Amniotic epithelial cell (primary cell): ENCODE data around the gene IDH2.
A peak's percentile ranks its signal among the peaks of the same experiment; 100 is the strongest.
"Not testable (repeated sequence)": the region's sequence is repeated elsewhere in the genome, so short reads cannot be mapped to it uniquely, and the experiment has no call there.

Experiments
- DNase-seq: peaks from one replicate; pipeline ENCODE4 v3.0.0-alpha.2; 2010; ENCODE audit warnings: low read depth

IDH2 gene

DNA sequence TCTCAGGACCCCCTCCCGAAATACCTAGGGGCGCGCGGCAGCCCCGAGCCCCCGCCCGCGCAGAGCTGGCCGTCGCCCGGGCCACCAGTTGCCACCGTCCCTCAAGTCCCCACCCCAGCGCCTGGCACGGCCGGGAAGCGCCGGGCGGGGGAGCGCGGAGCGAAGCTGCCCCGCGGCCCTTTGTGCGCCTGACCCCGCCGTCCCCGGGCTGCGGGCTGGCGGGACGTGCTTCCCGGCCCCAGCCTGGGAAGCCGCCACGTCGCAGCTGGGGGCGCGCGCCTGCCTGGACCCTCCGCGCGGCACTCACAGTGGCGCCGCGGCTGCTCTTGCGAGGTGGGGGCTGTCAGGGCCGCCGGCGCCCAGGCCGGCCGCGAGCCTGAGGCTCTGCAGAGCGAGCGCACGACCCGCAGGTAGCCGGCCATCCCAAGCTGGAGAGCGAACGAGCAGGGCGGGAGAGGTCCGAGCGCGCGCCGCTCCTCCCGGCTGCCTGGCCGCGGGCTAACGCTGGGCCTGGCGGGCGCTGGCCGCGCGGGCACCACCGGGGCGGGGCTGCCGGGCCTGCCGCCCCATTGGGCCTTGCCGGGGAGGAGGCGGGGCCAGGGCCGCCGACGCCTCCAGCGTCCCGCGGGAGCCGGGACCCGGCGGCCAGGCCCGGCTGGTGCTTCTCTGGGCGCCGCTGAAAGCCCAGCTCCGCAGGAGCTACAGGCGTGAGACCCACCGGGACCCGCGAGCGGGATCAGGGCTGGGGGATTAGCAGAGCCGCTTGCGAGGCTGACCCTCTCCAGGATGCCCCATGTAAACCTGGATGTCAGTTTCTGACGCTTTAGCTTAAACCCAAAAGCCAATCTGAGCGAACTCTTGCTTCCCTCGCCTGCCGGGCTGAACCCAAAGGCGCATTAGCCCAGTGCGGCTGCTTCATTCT, at the start of gene IDH2:
Gene IDH2 (minus strand): TSS at position 500 of the 922 bp plus-strand sequence. CDS start 78 bp downstream, at position 422.
- DNase-seq, result peak; percentile 71

DNA sequence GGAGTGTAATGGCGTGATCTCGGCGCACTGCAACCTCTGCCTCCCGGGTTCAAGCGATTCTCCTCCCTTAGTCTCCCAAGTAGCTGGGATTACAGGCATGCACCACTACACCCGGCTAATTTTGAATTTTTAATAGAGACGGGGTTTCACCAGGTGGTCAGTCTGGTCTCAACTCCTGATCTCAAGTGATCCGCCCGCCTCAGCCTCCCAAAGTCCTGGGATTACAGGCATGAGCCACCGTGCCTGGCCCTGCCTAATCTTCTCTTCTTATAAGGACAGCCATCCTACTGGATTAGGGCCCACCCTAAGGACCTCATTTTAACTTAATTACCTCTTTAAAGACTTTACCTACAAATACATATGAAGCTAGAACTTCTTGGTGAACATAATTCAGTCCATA, 48.3 kb upstream of the IDH2 start:
- DNase-seq, result not testable (repeated sequence)

DNA sequence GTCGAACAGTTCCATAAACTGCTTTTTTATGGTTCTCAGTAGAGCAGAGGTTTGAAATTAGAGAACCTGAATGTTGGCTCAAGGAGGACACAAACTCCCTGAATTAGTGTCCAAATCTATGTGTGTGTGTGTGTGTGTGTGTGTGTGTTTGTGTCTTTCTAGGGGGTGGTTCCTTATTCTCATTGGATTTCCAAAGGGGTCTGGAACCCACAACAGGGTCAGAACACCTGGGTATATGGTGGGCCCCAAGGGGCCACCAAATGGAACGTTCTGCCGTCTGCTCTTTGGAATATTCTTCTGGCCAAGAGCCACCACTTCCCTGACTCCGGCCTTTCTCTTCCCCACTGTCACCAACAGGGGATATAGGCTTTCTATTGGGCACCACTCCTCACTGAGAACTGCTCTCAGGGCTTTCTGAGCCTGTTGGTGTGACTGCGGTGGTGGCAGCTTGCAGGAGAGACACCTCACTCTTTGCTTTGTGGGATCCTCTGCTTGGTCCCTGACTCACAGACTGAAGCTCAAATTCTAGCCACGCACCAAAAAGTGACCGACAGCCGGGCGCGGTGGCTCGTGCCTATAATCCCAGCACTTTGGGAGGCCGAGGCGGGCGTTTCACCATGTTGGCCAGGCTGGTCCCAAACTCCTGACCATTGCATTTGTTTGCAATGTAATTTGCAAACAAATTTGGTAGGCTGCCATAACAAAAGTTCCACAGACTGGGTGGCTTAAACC, 47.5 kb upstream of the IDH2 start:
- DNase-seq, result no peak

DNA sequence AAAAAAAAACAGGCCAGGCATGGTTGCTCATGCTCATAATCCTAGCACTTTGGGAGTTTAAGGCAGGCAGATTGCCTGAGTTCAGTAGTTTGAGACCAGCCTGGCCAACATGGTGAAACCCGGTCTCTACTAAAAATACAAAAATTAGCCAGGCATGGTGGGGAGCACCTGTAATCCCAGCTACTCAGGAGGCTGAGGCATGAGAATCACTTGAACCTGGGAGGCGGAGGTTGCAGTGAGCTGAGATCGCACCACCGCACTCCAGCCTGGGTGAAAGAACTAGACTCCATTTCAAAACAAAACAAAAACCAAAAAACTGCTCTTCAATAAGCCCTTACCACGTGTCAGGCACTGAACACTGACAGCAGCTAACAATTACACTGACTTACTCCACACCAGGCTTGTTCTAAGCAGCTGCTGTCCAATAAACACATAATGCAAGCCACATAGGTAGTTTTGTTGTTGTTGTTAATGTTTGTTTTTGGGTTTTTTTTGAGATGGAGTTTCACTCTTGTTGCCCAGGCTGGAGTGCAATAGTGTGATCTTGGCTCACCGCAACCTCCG, 44.0 kb upstream of the IDH2 start:
- not testable (repeated sequence) for DNase-seq

DNA sequence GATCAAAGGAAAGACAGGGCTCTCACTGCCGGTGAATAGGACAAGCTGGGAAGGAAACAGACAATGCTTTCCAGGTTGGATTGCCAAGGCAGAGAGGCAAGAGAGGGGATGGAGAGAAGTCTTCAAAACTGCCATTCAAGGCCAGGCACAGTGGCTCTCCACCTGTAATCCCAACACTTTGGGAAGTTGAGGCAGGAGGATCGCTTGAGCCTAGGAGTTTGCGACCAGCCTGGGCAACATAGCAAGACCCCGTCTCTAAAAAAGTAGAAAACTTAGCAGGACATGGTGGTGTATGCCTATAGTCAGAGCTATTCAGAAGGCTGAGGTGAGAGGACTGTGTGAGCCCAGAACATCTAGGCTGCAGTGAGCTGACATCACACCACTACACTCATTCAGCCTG, 43.5 kb upstream of the IDH2 start:
- no peak for DNase-seq

DNA sequence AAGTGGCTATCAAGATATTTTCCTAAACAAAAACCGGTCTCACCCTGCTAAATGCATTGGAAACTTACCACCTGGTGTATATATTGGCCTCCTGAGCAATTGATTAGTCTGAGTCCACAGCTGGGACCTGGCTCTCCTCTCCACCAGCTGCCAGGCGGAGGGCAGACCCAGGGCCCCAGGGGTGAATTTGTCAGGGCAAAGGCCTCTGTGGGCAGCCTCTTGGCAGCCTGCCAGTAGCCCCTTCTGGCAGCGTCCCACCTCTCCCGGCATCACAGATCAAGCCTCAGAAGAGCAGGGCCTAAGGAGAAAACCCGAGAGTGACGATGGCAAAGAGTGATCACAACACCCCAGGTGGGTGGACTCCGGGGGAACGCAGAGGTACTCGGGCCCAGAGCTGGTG, 43.0 kb upstream of the IDH2 start:
- no peak for DNase-seq

DNA sequence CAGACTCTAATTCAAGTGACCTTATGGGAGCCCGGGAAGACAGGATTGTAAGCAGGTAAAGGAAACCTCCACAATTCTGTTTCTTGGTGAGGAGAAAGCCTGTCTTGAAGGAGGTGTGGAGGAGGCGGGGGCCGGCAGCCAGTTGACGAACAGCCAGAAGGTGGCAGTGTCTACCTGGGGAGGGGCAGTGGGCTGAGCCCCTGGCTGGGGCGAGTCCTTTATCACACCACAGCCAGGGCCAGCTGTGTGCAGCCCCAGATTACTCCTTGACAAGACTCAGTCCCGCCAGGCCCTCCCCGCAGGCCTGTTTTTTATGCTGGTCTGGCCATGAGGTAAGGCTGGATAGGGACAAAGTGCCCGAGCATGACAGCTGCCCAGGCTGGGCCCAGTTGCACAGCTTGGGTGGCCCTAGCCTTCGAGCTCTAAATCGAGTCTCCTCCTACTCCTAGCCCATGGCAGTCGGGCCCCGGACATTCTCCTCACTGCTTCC, 40.9 kb upstream of the IDH2 start:
- peak; percentile 50 for DNase-seq

DNA sequence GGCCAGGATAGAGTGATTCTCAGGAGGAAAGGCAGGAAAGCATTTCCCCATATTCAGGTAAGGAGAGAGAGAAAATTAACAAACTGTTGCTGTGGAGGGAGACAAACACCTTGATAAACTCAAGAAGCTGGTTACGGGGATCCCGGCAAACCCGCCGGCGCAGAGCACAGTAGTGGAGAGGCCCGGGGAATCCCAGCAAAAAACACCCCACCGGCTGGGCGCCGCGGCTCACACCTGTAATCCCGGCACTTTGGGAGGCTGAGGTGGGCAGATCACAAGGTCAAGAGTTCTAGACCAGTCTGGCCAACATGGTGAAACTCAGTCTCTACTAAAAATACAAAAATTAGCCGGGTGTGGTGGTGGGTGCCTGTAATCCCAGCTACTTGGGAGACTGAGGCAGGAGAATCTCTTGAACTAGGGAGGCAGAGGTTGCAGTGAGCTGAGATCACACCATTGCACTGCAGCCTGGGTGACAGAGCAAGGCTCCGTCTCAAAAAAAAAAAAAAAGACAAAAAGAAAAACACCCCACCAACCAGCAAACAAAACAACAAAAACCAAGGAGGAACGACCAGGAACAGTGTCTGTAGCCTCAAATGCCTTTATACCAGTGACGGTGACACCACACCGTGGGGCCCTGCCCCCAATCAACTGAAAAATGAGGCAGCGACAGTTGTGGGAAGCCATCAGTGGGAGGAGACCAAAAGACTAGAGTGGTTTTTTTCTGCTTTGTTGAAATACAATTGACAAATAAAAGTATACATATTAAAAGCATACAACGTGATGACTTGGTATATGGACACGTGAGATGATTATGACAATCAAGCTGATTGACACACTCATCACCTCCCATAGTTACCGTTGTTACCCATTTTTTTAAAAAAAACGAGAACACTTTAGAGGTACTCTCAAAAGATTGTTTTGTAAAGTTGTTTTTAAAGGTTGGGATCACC, 40.2 kb upstream of the IDH2 start:
- no peak for DNase-seq

DNA sequence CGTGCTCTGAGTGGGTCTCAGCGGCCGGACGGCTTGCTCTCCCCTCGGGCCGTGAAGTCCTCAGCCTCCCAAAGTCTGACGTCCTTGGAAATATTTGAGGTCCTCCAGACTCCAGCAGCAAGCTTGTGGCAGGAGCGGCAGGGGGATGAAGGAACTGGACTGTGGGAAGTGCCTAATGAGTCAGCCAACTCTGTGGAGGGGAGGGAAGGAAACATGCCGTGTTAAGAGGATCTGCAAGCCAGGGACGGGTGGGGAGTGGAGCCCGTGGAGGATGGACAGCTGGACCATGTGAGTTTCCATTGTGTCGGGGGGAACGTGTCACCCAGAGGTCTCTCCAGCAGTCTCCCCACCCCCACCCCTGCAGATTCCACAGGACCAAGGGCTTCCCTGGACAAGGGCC, 39.4 kb upstream of the IDH2 start:
- peak; percentile 62 for DNase-seq

DNA sequence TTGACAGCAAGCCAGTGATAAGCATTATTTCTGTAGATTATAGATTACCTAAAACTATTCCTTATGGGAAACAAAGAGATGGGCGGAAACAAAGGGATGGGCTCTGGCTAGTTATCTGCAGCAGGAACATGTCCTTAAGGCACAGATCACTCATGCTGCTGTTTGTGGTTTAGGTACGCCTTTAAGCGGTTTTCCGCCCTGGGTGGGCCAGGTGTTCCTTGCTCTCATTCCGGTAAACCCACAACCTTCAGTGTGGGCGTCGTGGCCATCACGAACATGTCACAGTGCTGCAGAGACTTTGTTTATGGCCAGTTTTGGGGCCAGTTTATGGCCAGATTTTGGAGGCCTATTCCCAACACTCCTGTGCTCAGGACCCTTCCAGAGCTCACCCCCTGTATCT, 37.3 kb upstream of the IDH2 start:
- DNase-seq, result not testable (repeated sequence)

DNA sequence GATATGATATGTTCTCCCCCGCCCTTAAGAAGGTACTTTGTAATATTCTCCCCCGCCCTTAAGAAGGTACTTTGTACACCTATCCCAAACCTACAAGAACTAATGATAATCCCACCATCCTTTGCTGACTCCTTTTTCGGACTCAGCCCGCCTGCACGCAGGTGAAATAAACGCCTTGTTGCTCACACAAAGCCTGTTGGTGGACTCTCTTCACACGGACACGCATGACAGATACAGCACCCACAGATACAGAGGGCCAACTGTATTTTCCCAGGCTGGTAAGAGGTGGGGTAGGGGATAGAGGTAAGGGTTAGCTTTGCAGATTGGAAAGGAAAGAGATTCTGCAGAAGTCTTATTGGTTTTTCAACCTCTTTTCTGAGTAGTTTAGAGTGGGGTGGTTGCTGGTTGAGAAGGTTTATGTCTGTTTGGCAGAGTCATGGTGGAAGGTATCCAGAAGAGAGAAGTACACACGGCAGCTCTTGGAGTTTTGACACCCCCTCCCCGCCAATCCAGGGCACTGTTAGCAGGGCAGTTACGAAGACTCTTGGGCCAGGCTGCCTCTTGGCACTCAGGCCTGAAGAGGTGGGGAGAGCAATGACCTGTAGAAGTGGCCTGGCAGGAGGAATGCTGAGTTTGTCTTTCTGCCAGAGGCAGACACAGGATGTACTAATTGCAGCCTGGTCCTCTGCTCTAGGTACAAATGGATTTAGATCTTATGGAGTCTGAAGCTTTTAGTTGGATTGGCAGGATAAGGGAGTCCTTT, 36.0 kb upstream of the IDH2 start:
- no peak for DNase-seq

DNA sequence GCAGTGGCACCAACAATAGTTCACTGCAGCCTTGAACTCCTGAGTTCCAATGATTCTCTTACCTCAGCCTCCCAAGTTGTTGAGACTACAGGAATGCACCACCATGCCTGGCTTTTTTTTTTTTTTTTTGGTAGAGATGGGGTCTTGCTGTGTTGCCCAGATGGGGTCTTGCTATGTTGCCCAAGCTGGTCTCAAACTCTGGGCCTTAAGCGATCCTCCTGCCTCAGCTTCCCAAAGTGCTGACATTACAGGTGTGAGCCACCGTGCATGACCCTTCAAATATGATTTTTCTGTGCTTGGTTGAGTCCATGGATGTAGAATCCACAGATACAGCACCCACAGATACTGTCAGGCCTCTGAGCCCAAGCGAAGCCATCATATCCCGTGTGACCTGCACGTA, 30.2 kb upstream of the IDH2 start:
- no peak for DNase-seq

DNA sequence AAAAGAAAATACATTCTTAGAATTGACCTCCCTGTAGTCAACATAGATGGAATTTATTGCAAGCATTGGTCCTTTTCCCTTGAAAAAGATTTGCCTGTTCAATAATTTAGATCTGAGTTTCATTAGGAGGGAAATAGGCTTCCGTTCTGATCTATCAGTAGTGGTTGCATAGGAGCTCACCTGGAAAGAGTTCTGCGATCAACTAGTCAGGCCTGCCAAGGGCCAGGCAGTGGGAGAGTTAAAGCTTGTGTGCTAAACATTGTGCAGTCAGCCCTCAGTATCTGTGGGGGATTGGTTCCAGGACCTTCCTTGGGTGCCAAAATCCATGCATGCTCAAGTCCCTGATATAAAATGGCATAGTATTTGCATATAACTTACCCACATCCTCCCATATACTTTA, 29.6 kb upstream of the IDH2 start:
- no peak for DNase-seq

DNA sequence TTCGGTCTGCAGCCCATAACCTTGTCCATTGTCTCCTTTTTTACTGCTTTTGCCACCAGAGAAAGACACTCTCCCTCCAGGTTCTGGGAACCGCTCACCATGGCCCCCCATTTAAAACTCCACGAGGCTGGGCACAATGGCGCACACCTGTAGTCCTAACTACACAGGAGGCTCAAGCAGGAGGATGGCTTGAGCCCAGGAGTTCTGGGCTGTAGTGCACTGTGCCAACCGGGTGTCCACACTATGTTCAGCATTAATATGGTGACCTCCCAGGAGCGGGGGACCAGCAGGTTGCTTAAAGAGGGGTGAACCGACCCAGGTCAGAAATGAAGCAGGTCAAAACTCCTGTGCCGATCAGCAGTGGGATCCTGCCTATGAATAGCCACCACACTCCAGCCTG, 28.0 kb upstream of the IDH2 start:
- DNase-seq, result no peak

DNA sequence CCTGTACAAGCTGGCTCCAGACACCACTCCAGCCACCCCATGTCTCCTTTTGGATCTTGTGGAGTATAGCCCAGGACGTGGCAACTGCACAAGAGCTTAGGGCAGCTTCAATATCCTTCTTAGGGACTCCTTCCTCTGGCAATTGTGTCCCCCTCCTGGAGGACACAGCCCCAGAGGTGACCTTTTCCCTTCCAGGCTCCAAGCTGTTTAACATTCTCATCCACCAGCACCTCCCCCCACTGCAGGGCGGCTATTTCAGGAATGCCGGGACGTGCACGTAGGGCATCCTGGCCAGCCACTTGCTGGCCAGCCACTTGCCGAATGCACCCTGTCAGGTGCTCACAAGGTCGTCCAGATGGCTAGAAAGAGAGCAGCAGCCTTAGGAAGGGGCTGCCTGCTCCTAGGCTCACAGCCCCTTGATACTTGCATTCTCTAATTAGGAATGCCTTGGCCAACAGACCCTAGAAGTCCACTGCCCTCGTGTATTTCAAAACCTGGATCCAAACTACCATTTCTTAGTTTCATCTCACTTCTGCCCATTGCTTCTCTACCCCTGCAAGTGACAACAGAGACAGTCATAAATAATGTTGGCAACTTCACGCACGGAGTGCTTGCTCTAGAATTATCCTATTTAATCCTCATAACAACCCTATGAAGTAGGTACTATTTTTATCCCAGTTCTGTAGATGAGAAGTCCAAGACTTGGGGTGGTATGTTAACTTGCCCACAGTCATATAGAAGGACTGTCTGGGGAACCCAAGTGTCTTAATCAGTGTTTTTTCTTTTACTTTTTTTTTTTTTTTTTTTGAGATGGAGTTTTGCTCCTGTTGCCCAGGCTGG, 24.5 kb upstream of the IDH2 start:
- no peak for DNase-seq

DNA sequence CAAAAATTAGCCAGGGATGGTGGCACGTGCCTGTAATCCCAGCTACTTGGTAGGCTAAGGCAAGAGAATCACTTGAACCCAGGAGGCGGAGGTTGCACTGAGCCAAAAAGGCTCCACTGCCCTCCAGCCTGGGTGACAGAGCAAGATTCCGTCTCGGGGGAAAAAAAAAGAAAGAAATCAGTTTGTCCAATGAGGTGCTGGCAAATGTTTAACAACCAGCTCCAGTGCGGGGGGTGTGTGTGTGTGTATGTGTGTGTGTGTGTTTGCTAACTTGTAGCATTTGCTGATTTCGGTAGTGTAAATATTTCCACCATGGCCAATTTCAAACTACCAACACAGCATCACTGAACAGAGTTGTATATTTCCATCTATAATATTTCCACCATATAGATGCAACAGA, 23.8 kb upstream of the IDH2 start:
- no peak for DNase-seq

DNA sequence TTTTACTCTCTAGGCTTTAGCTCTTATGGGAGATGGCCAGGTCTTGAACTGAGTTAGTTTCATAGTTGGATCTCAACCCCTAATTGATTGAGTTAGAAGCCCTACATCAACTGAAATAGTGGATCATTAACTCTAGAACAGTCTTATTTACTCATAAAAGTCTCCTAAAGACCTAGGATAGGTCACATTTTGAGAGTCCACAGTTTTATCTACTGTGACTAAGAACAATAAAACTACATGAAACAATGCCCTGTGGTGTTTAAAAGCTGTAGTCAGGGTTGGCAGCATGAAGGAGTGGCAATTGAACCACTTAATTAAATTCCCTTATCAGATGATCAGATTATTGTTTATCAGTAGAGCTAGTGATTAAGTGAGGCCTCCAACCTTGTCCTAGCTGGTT, 22.2 kb upstream of the IDH2 start:
- no peak for DNase-seq

DNA sequence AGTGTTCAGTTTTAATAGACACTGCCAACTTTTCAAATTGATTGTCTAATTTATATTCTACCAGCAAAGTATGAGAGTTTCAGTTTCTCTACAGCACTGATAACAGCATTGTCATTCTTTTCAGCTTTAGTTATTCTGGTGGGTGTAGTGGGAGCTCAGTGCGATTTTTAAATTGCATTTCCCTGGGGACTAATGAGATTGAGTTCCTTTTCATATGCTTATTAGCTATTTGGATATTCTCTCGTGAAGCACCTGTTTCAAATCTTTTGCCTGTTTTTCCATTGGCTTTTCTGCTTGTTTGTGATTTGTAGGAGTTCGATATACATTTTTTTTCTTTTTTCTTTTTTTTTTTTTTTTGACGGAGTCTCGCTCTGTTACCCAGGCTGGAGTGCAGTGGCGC, 18.8 kb upstream of the IDH2 start:
- DNase-seq, result no peak

DNA sequence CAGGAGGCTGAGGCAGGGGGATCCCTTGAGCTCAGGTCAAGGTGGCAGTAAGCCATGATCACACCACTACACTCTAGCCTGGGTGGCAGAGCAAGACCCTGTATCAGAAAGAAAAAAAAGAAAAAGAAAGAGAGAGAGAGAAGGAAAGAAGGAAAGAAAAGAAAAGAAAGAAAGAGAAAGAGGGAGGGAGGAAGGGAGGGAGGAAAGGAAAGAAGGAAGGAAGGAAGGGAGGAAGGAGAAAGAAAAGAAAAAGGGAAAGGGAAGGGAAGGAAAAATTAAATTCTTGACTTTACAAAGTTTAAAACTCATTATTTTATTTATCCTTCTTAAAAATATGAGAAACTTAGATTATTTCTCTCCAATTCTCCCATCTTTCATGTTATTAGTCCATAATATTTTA, 17.1 kb upstream of the IDH2 start:
- DNase-seq, result no peak

DNA sequence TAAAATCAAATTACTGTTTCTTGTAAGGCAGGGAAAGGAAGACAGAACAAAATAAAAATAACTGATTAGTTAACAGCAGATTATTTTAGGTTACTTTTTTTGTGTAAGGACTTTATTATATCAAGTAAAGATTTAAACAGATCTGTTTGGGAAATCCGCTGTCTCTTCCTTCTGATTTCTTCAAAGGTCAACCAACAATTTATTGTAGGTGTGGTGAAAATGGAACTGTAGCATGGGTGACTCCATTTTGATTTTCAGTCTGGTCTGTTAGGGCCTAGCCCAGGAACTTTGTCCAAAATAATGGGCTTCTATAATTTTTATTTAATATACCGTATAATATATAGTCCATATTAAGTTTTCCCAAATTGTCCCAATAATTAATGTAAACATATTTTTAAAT, 13.5 kb upstream of the IDH2 start:
- no peak for DNase-seq
